Measurements from ENCODE around the gene ARHGAP26. TPM values are rescaled to one million over a fixed set of nuclear protein-coding genes. Genes with fewer than 3 reads are reported as not detected.

Gene ARHGAP26
- total RNA-seq, 2 donors from 2014 or later: 15.7 to 23.4 TPM

DNA sequence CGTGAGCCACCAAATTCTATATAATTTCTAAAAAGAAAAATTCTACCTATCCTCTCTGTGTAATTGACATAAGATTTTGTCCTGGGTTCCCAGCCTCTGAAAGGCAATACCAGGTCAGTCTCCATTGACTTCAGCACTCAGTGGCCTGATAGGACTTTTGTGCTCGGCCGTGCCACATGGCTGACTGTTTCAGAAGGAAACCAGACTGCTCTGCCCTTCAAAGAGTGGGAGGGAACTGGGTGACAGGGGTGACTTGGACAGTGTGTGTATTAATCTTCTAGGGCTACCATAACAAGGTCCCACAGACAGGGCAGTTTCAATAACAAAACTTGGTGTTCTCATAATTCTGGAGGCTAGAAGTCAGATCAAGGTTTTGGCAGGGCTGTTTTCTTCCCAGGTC is 43.0 kb downstream of the ARHGAP26 start:
- Mint-ChIP-seq H3K9me3 (no peaks in the 10 kb centered on the region), H3K36me3 (peaks cover 6 to 10% of the 10 kb centered on the region in 2 donors), H3K27ac (no peak overlapping the region)
- no peak for DNase-seq (ENCODE audit: low spot score in 2 of 2)
- ATAC-seq: no peak

DNA sequence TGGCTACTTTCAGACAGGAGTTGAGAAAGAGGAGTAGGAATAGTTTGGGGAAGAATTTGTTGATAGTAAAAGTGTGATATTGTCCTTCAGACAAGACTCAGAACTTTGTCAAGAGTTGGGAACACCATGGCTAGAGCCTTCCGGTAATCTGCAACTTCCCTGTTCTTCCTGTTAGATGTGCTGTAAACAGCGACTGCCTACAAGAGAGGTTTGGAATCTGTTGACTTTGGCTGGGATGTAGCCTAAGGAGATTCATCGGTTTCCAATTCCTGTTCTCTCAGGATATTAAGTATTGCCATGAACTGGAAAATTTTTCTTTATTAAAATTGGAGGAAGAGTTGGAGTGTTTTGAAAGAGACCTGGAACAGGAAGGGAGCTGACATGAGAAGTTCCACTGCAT is 43.9 kb downstream of the ARHGAP26 start:
- no peaks in the 10 kb centered on the region for H3K9me3 Mint-ChIP-seq
- no peak for ATAC-seq
- no peak for DNase-seq (ENCODE audit: low spot score in 2 of 2)
- no peak overlapping the region for H3K27ac Mint-ChIP-seq
- H3K36me3 Mint-ChIP-seq: peaks cover 6 to 10% of the 10 kb centered on the region in 2 donors

DNA sequence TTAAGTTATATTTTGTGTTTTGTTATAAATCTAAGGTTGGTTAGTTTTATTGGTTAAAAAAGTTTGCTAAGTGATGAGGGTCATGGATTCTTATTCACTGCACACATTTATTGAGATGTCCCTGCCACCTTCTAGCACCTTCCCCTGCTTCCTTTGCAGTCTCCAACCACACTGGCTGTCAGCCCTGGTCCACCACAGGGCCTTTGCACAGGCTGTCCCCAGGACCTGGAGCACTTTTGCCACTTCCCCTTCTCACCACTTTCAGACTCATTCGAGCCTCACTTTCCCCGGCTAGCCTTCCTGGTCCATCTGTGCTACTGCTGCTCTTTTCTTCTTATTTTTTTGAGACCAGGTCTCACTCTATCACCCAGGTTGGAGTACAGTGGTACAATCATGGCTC is 45.3 kb downstream of the ARHGAP26 start:
- Mint-ChIP-seq H3K9me3 (no peaks in the 10 kb centered on the region), H3K27ac (no peak overlapping the region), H3K36me3 (peaks cover 6 to 10% of the 10 kb centered on the region in 2 donors)
- ATAC-seq (no peak), DNase-seq (ENCODE audit: low spot score in 2 of 2) (no peak)

DNA sequence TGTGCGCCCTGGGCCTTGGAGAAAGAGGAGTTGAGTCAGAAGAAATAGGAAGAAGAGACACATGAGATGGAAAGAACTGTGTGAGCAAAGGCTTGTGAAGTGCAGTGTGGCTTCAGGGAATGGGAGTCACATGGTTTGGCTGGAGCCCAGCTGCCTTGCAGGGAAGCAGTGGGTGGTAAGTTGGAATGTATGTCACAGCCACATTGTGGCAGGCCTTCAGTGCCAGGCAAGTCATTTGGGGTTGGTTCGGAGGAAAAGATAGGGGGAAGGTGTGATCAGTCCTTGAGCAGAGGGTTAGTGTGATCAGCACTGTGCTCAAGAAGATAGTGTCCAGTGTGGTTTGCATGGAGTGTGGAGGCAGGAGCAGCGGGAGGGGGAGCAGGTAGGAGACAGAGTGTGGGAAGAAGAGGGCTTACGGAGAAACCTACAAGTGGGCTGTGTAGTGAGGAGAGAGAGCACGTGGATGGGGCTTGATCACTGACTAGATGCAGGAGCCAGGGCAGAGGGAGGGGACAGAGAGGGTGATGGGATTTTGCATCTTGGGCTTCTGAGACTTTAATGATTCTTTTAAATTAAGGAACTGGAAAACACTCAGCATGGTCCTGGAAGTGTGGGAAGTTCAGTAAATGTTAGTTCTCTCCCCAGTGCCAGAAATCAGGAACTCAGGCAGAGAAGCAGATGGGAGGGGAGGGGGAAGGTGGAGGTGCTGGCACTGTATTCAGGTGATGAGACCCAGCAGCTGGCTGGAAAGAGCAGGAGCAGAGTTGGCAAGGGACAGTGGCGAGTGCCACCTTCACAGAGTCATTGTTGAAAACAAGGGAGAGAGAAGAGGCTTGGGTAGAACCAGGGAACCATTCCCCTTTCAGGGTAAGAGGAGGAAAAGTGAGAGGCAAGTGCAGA is 46.6 kb downstream of the ARHGAP26 start:
- H3K27ac Mint-ChIP-seq: peak overlapping the region; percentile 3 to 13
- ATAC-seq (peak in 1 of 2 donors; percentile 57), DNase-seq (ENCODE audit: low spot score in 2 of 2) (no peak)
- peaks cover 10 to 12% of the 10 kb centered on the region in 2 donors for H3K36me3 Mint-ChIP-seq
- H3K9me3 Mint-ChIP-seq: peaks cover 0 to 6% of the 10 kb centered on the region in 2 donors

DNA sequence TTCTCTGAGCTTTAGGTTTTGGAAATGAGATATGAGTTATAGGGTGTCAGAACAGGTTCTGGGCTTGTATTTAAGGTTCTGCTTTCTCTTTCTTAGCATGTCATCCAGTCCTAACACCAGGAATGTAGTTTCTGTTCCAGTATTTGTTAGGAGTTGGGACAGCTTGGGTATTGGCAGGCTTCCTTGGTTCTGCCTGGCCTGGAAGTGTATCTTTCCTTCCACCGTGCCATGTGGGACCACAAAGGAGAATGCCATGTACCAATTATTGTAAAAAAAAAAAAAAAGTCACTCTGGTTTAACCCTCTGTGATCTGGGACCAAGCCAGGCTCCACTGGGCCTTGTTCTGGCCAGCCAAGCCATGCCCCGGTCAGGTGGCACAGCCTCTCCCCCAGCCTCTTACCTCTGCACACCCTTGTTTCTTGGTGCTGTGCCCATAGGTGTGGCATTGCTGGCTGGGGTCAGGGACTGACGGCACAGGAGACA is 47.8 kb downstream of the ARHGAP26 start:
- no peak for DNase-seq (ENCODE audit: low spot score in 2 of 2)
- Mint-ChIP-seq H3K9me3 (peaks cover 0 to 6% of the 10 kb centered on the region in 2 donors), H3K36me3 (peaks cover 10 to 12% of the 10 kb centered on the region in 2 donors), H3K27ac (no peak overlapping the region)
- ATAC-seq: no peak

DNA sequence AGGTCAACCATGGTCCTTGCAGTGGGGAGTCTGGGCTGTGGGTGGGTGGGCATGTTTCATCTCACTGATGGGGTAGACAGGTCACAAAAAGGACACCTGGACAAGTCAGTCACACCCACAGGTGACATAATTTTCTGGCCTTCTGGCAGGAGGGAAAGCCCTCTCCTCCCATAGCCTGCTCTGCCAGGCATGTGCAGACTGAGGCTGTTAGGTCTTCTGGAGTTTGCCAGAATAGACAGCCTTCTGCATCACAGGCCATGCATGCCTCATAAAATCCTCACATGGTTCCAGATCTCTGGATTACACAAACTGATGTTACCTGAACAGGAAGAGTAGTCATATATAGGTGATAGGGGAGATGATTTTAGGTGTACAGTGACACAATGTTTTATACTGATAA is 49.1 kb downstream of the ARHGAP26 start:
- DNase-seq (ENCODE audit: low spot score in 2 of 2): no peak
- ATAC-seq: no peak
- peaks cover 0 to 6% of the 10 kb centered on the region in 2 donors for H3K9me3 Mint-ChIP-seq

DNA sequence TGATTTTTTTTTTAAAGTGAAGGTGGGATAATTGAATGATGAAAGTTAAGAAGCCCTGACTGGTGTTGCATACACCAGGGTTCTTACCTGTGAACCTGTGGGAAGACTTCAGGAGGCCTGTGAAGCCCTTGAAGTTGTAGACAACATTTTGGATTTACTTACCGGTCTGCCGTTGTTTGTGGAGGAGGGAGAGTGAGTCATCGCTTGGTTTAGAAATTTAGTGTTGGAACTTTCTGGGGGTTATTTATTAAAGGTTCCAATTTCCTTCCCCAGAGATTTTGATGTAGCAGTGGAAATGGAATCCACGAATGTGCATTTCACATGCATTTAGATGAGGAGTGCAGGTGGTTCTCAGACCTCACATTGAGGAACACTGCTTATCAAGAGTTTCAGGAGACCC is 49.6 kb downstream of the ARHGAP26 start:
- Mint-ChIP-seq H3K9me3 (peaks cover 0 to 6% of the 10 kb centered on the region in 2 donors), H3K36me3 (peaks cover 0 to 6% of the 10 kb centered on the region in 2 donors), H3K27ac (no peak overlapping the region)
- DNase-seq (ENCODE audit: low spot score in 2 of 2) (no peak), ATAC-seq (no peak)

More for the DNA sequence above, 49.1 kb downstream of the ARHGAP26 start:
- Mint-ChIP-seq H3K27ac (no peak overlapping the region), H3K36me3 (peaks cover 0 to 8% of the 10 kb centered on the region in 2 donors)

DNA sequence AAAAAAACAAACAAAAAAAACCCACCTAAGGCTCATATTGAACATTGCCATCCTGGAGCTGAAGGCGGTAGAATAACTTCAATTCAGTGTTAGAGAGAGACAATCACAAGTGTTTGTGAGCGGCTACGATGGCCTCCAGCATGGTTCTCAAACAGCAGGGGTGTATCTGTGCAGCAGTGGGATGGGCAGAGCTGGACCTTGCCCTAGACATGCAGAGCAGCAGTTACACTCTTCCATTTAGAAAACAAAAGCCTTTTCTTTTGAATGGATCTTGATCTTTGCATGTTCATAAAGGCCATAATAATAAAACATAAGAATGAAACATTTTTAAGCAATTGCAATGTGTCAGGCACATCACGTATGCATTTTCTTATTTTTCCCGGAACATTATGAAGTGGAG is 50.3 kb downstream of the ARHGAP26 start:
- Mint-ChIP-seq H3K9me3 (peaks cover 0 to 6% of the 10 kb centered on the region in 2 donors), H3K36me3 (peaks cover 0 to 6% of the 10 kb centered on the region in 2 donors), H3K27ac (no peak overlapping the region)
- ATAC-seq: no peak
- DNase-seq (ENCODE audit: low spot score in 2 of 2): no peak

DNA sequence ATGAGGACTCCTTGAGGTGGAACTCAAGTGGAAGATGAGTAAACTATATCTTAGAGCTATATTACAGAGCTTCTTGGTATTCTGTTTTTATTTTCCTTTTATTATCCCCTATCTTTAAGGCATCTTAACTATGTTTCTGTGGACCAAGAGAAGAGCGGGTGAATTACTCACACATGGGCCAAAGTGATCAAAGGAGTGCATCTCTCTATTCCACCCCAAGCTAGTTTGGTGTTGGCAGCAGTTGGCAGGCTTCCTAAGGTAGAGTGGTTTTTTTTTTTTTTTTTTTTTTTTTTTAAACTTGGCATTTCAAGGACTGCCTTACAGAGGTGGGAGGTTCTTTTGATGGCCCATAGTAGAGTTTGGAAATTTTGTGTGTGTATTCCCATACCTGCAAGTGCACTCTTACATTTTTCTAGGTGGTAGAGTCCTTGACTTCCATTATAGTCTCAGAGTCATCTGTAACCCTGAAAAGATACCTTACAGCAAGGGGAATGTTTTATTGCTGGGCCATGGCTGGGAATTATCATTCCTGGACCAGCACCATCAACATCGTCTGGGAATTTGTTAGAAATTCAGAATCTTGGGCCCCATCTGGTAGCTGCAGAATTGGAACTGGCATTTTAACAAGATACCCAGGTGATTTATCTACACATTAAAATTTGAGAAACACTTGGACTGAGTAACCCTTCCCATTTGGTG is 51.0 kb downstream of the ARHGAP26 start:
- H3K27ac Mint-ChIP-seq: peak overlapping the region; percentile 63 to 70
- ATAC-seq: no peak

DNA sequence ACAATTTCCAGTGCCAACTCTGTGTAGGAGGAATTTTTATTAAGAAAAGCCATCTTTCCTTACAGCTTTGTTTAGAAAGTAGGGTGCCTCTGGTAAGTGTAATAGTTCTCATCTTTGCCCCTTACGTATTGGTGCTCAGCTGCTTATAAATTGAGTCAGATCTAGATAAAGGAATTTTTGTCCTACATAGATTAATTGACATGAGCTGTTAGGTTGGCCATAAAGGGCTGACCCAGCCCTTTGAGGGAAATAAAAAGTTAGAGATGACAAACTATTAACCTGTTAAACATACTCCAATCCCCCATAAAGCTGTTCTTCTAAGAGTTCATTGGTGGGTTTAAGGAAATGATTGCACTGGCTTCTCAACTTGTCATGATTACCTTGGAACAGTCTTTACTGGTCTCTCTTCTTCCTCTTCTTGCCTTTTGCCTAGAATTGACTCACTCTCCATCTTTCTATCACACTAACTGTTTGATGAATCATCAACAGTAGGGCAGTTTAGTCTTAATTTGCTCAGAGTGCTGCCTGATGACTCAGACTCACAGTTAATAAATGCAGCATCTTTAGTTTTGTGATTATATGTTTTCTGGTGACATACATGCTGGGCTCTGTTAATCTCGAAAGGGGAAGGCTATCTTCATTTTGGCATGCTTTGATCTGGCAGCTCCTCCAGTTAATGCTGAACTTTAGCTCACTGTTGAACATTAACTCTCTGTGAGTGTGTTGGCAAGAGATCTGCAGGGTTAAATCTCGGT is 51.7 kb downstream of the ARHGAP26 start:
- Mint-ChIP-seq H3K27ac (peak overlapping the region in 1 of 2 donors; percentile 70), H3K9me3 (peaks cover 0 to 6% of the 10 kb centered on the region in 2 donors), H3K36me3 (peaks cover 0 to 6% of the 10 kb centered on the region in 2 donors)
- DNase-seq (ENCODE audit: low spot score in 2 of 2) (no peak), ATAC-seq (peak; percentile 87)

More for the DNA sequence above, 51.0 kb downstream of the ARHGAP26 start:
- Mint-ChIP-seq H3K36me3 (peaks cover 0 to 6% of the 10 kb centered on the region in 2 donors), H3K9me3 (peaks cover 0 to 6% of the 10 kb centered on the region in 2 donors)
- no peak for DNase-seq (ENCODE audit: low spot score in 2 of 2)

DNA sequence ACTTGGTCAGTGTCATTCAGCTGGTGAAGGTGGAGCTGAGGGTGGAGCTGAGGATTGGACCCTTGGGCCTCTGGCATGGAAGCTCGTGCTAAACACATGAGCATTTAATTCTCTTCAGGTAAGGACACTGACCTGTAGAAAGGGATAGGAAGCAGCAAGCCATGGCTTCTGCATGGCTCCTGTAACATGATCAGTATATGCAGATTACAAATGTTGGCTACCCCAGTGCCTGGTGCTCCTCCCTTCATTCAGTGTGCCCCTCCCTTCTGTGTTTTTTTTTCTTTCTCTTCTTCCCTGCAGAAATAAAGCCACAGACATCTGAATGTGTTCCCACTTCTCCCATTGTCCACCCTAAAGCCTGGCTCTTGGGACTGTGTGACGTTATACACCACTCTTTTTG is 52.9 kb downstream of the ARHGAP26 start:
- no peak for DNase-seq (ENCODE audit: low spot score in 2 of 2)
- peak overlapping the region in 1 of 2 donors; percentile 78 for H3K27ac Mint-ChIP-seq
- no peak for ATAC-seq
- peaks cover 0 to 6% of the 10 kb centered on the region in 2 donors for H3K36me3 Mint-ChIP-seq
- peaks cover 0 to 6% of the 10 kb centered on the region in 2 donors for H3K9me3 Mint-ChIP-seq

DNA sequence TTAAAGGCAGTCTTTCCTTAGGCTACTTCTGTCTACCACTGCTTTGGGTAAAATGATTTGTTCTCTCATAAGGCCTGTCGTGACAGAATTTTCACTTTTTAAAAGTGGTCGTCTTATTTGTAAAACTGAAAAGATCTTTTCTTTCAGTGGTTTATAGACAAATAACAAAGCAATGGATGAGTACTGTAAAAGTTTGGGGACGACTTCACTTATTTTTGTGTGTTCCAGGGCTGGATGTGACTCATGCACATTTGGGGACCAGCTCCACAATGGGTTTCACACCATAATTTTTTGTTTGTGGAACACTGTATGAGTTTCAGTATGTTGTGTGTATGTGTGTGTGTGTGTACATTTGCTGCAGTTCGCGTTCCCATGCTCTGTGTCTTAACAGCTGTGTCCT is 53.6 kb downstream of the ARHGAP26 start:
- H3K36me3 Mint-ChIP-seq: peaks cover 0 to 6% of the 10 kb centered on the region in 2 donors
- peaks cover 0 to 6% of the 10 kb centered on the region in 2 donors for H3K9me3 Mint-ChIP-seq
- peak in 1 of 2 donors; percentile 20 for ATAC-seq
- DNase-seq (ENCODE audit: low spot score in 2 of 2): no peak
- peak overlapping the region in 1 of 2 donors; percentile 78 for H3K27ac Mint-ChIP-seq

DNA sequence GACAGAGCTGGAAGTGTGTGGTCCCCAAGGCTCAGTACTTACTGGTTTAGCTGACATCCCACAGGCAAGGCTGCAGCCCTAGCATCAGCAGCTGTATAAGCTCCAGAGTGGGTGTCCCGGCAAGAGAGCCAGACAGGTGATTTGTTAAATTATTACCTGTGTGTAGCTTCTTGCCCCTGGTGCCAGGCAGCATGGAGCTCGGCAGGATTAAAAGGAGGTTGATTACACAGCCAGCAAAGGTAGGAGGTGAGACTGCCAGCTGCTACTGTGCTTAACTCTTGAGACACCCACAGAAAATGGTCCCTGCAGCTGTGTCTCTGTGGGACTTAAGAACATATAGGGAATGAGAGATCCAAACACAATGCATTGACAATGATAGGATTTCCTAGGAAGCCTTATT is 54.2 kb downstream of the ARHGAP26 start:
- Mint-ChIP-seq H3K9me3 (peaks cover 0 to 6% of the 10 kb centered on the region in 2 donors), H3K36me3 (peaks cover 0 to 6% of the 10 kb centered on the region in 2 donors), H3K27ac (no peak overlapping the region)
- DNase-seq (ENCODE audit: low spot score in 2 of 2): no peak
- no peak for ATAC-seq

DNA sequence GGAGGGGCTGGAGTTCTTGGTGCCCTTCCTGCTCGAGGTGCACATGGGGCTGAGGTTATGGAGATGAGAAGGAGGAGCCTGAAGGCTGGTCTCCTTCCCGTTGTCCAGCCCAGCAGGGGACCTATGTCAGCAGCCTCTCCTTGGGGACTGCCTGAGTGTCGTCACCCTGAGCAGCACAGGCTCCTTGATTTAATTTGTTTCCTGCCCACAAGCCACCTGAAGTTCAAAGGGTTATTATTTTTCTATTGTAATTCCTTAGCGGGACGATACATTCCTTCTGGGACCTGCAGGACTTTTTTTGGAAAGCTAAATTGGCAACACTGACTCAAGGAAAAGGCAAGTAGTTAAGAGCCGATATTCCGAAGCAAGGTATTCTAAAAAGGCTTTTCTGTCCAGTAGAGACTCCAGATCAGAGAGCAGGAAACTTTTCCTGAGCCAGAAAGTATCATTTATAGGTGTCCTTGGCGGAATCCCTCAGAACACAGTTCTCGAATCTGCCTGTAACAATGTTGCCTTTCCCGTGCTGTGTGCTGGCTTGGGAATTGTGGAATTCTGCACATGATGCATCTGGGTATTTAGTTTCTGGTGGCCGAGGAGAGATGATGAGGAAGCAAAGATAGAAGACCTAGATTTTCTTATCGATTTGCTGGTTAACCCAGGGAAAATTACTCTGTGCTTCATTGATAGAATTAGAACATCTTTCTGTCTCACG is 55.4 kb downstream of the ARHGAP26 start:
- no peak for ATAC-seq

DNA sequence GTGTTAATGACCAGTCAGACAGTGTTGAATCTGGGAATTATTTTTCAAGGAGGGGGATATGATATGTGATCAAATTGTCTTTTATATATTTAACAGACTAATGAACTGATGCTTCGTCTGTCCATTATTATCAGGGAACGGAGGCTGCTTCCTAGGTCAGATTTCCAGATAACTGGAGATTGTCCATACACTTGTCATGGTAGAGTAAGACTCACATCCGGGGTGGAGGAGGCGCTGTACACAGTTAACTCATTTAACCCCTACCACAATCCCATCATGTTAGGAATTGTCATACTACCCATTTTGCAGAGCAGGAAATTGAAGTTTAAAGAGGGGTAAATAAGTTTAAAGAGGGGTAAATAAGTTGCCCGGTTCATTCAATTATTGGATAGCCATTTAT is 55.9 kb downstream of the ARHGAP26 start:
- peak overlapping the region in 1 of 2 donors; percentile 33 for H3K27ac Mint-ChIP-seq
- DNase-seq (ENCODE audit: low spot score in 2 of 2): no peak
- peaks cover 0 to 2% of the 10 kb centered on the region in 2 donors for H3K36me3 Mint-ChIP-seq
- H3K9me3 Mint-ChIP-seq: peaks cover 0 to under 1% of the 10 kb centered on the region in 2 donors
- no peak for ATAC-seq

More for the DNA sequence above, 55.4 kb downstream of the ARHGAP26 start:
- DNase-seq (ENCODE audit: low spot score in 2 of 2): no peak
- peaks cover 0 to 6% of the 10 kb centered on the region in 2 donors for H3K9me3 Mint-ChIP-seq
- H3K36me3 Mint-ChIP-seq: peaks cover 0 to 6% of the 10 kb centered on the region in 2 donors
- peak overlapping the region in 1 of 2 donors; percentile 33 for H3K27ac Mint-ChIP-seq

Measured in activated naive CD4-positive, alpha-beta T cell treated with anti-CD3 and anti-CD28 coated beads, Interleukin-2, amount 50 U/mL, for 72 hours (primary cell).